B cell (primary cell): ENCODE results near the gene CATSPER1.

ENCODE experiments used
- EZH2 ChIP-seq: IDR thresholded peaks from 2 replicates; pipeline ENCODE4 v1.6.1; 2012; ENCODE audit warnings: borderline replicate concordance, low read depth, mild to moderate bottlenecking, moderate library complexity, low read length; ENCODE audit not compliant: insufficient read depth, poor library complexity, severe bottlenecking
- TF ChIP-seq, protein P1 (sequence below): fragments of 200-600 bp; IDR thresholded peaks from one replicate; pipeline ENCODE4 v1.8.0; 2022; ENCODE audit warnings: antibody characterized with exemption, mild to moderate bottlenecking

DNA sequence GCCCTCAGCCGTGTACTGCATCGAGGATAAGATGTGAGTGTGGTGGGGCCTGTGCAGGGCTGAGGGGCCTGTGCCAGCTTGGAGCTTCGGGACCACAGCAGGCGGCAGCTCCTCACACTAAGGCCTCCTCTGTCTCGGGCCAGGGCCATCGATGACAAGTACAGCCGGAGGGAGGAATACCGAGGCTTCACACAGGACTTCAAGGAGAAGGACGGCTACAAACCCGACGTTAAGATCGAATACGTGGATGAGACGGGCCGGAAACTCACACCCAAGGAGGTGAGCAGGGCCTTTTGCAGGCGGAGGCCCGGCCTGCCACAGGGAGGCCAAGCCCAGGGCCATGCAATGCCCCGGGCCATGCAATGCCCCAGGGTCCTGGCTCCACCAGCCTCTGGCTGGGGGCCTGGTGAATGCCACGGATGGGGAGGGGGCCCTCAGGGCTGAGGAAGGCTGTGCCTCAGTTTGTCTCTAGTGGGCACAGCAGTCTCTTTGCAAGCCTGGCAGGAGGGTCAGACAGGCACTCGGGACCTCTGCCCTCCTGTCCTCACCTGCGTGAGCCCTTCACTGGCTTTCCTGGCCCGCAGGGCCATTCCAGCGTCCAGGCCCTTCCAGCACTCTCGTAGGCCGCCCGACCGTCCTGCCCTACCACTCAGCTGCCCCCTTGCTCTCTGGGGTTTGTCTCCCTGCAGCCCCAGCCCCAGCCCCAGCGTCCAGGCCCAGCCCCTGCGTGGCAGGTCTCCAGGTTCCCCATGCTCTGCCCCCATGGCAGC lies 48.5 kb downstream of the CATSPER1 start:
- TF ChIP-seq, protein P1, sequence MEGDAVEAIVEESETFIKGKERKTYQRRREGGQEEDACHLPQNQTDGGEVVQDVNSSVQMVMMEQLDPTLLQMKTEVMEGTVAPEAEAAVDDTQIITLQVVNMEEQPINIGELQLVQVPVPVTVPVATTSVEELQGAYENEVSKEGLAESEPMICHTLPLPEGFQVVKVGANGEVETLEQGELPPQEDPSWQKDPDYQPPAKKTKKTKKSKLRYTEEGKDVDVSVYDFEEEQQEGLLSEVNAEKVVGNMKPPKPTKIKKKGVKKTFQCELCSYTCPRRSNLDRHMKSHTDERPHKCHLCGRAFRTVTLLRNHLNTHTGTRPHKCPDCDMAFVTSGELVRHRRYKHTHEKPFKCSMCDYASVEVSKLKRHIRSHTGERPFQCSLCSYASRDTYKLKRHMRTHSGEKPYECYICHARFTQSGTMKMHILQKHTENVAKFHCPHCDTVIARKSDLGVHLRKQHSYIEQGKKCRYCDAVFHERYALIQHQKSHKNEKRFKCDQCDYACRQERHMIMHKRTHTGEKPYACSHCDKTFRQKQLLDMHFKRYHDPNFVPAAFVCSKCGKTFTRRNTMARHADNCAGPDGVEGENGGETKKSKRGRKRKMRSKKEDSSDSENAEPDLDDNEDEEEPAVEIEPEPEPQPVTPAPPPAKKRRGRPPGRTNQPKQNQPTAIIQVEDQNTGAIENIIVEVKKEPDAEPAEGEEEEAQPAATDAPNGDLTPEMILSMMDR = no peak
- TF ChIP-seq EZH2 = no peak
